Gastroesophageal sphincter (tissue), 3 donors: ENCODE data around the gene SEMA3F.

Source experiments
- CTCF ChIP-seq, 4 experiments: fragments of 200-600 bp in 2 of 4; fragments of 450-650 bp in 2 of 4; sonication (generic) in 1 of 4; IDR thresholded peaks; one replicate each; pipeline ENCODE4 v1.5.1; 2017 to 2019; ENCODE audit warnings: antibody characterized with exemption in 4 of 4, mild to moderate bottlenecking in 2 of 4, moderate library complexity in 2 of 4
- EP300 ChIP-seq: sonication (generic); formaldehyde crosslinking; IDR thresholded peaks from one replicate; pipeline ENCODE4 v1.6.1; 2017; ENCODE audit warnings: antibody characterized with exemption, mild to moderate bottlenecking
- POLR2A ChIP-seq, 2 donors: fragments of 450-650 bp; IDR thresholded peaks; one replicate each; pipeline ENCODE4 v1.6.1; 2017; ENCODE audit warnings: antibody characterized with exemption in 2 of 2, mild to moderate bottlenecking in 2 of 2, moderate library complexity in 1 of 2
- POLR2AphosphoS5 ChIP-seq: sonication (generic); formaldehyde crosslinking; IDR thresholded peaks from one replicate; pipeline ENCODE4 v1.6.1; 2017; ENCODE audit warnings: antibody characterized with exemption

GRCh38 chr3:50207359-50208042, 52.4 kb downstream of the SEMA3F start:
- TF ChIP-seq CTCF (IDR thresholded peaks at IDR 0.05) (no peak), POLR2AphosphoS5 (no peak), EP300 (no peak), POLR2A (IDR thresholded peaks at IDR 0.05) (no peak)
